ENCODE data around the gene CCDC47.

The CCDC47 gene

GRCh38 chr17:63783522-63783921 is 10.1 kb upstream of the CCDC47 start:
- no peak for DNase-seq

- no peak for DNase-seq
These were observed 7.5 kb upstream of the CCDC47 start for GRCh38 chr17:63780928-63781327.

GRCh38 chr17:63780507-63780906 is 7.1 kb upstream of the CCDC47 start:
- DNase-seq = peak; percentile 61

- no peak for DNase-seq
These were observed 2.0 kb upstream of the CCDC47 start for GRCh38 chr17:63775420-63775819.

- no peak for DNase-seq
These were observed 1.5 kb upstream of the CCDC47 start for GRCh38 chr17:63774969-63775265.

- DNase-seq = peak; percentile 68
These were observed 958 bp upstream of the CCDC47 start, which contains the start of gene DDX42 for GRCh38 chr17:63774141-63774968. Gene DDX42 (plus strand): TSS chr17:63774170. CDS start chr17:63787050, 12,880 bp downstream.

GRCh38 chr17:63772801-63773271 is 561 bp downstream of the CCDC47 start:
- no peak for DNase-seq

GRCh38 chr17:63768433-63768832 is 5.0 kb downstream of the CCDC47 start:
- no peak for DNase-seq

GRCh38 chr17:63766754-63767153 is 6.6 kb downstream of the CCDC47 start:
- no peak for DNase-seq

- DNase-seq = no peak
These were observed 8.7 kb downstream of the CCDC47 start for GRCh38 chr17:63764716-63765115.

- DNase-seq = no peak
These were observed 11.0 kb downstream of the CCDC47 start for GRCh38 chr17:63762161-63763078.

- no peak for DNase-seq
These were observed 12.4 kb downstream of the CCDC47 start for GRCh38 chr17:63760771-63761539.

- no peak for DNase-seq
These were observed 15.0 kb downstream of the CCDC47 start for GRCh38 chr17:63758428-63758827.

- no peak for DNase-seq
These were observed 19.4 kb downstream of the CCDC47 start for GRCh38 chr17:63754046-63754445.

- no peak for DNase-seq
These were observed 20.2 kb downstream of the CCDC47 start for GRCh38 chr17:63753215-63753614.

- no peak for DNase-seq
These were observed 20.7 kb downstream of the CCDC47 start for GRCh38 chr17:63752707-63753106.

- no peak for DNase-seq
These were observed 21.6 kb downstream of the CCDC47 start for GRCh38 chr17:63751806-63752205.

GRCh38 chr17:63741408-63742173 is 31.8 kb downstream of the CCDC47 start, which contains the start of gene STRADA:
Gene STRADA (minus strand): TSS chr17:63741799. CDS start chr17:63728369, 13,430 bp downstream.
- peak; percentile 97 for DNase-seq

GRCh38 chr17:63741143-63741407 is 32.3 kb downstream of the CCDC47 start:
- peak; percentile 4 for DNase-seq

GRCh38 chr17:63740464-63741142 is 32.8 kb downstream of the CCDC47 start:
- no peak for DNase-seq

- DNase-seq = no peak
These were observed 37.7 kb downstream of the CCDC47 start for GRCh38 chr17:63735691-63736090.

- DNase-seq = no peak
These were observed 51.0 kb downstream of the CCDC47 start for GRCh38 chr17:63722403-63722802.
